ENCODE measurements around the gene ZNF487.
"Not testable (repeated sequence)": the region's sequence is repeated elsewhere in the genome, so short reads cannot be mapped to it uniquely, and the experiment has no call there.

Gene ZNF487

DNA sequence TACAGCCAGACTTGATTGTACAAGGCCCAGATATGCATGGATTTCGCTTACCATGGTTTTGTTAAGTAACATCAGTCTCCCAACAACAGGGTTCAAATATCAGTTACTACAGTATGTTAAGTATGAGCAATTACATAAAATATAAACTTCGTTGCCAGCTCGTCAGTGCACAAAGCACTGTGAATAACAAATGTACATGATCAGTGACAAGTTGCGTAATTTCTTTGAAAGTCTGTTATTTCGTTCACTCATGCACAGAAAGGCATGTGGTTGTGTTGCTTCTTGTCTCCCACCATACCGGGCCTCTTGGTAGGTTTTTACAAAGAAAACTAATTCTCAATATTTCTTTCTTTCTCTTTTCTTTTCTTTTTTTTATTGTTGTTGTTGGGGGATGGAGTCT lies 12.5 kb upstream of the ZNF487 start (continued):
- TF ChIP-seq, protein P1, sequence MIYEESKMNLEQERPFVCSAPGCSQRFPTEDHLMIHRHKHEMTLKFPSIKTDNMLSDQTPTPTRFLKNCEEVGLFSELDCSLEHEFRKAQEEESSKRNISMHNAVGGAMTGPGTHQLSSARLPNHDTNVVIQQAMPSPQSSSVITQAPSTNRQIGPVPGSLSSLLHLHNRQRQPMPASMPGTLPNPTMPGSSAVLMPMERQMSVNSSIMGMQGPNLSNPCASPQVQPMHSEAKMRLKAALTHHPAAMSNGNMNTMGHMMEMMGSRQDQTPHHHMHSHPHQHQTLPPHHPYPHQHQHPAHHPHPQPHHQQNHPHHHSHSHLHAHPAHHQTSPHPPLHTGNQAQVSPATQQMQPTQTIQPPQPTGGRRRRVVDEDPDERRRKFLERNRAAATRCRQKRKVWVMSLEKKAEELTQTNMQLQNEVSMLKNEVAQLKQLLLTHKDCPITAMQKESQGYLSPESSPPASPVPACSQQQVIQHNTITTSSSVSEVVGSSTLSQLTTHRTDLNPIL (CRISPR knock-in tag; IDR thresholded peaks at IDR 0.05; ENCODE audit: low read depth) = no peak
- TF ChIP-seq ESRRG (CRISPR knock-in tag; IDR thresholded peaks at IDR 0.05) = no peak
- no peak for TF ChIP-seq ZFP3 (CRISPR knock-in tag; IDR thresholded peaks at IDR 0.05)
- no peak for TF ChIP-seq GLIS3 (CRISPR knock-in tag; IDR thresholded peaks at IDR 0.05)
- TF ChIP-seq ZNF70 (CRISPR knock-in tag; IDR thresholded peaks at IDR 0.05) = no peak
- TF ChIP-seq, protein P2, sequence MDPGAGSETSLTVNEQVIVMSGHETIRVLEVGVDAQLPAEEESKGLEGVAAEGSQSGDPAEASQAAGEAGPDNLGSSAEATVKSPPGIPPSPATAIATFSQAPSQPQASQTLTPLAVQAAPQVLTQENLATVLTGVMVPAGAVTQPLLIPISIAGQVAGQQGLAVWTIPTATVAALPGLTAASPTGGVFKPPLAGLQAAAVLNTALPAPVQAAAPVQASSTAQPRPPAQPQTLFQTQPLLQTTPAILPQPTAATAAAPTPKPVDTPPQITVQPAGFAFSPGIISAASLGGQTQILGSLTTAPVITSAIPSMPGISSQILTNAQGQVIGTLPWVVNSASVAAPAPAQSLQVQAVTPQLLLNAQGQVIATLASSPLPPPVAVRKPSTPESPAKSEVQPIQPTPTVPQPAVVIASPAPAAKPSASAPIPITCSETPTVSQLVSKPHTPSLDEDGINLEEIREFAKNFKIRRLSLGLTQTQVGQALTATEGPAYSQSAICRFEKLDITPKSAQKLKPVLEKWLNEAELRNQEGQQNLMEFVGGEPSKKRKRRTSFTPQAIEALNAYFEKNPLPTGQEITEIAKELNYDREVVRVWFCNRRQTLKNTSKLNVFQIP (CRISPR knock-in tag; IDR thresholded peaks at IDR 0.05; ENCODE audit: borderline replicate concordance, low read depth) = no peak
- no peak for TF ChIP-seq RARB (CRISPR knock-in tag; IDR thresholded peaks at IDR 0.05)
- no peak for TF ChIP-seq ISL1 (CRISPR knock-in tag; IDR thresholded peaks at IDR 0.05)
- no peak for TF ChIP-seq TOX (CRISPR knock-in tag; IDR thresholded peaks at IDR 0.05; ENCODE audit: borderline replicate concordance)
- TF ChIP-seq TCF4 (CRISPR knock-in tag; IDR thresholded peaks at IDR 0.05; ENCODE audit: borderline replicate concordance) = no peak
- TF ChIP-seq ZNF565 (CRISPR knock-in tag; conservative IDR thresholded peaks at IDR 0.05; ENCODE audit: low read depth) = no peak
- TF ChIP-seq ZNF8 (CRISPR knock-in tag; IDR thresholded peaks at IDR 0.05) = no peak

DNA sequence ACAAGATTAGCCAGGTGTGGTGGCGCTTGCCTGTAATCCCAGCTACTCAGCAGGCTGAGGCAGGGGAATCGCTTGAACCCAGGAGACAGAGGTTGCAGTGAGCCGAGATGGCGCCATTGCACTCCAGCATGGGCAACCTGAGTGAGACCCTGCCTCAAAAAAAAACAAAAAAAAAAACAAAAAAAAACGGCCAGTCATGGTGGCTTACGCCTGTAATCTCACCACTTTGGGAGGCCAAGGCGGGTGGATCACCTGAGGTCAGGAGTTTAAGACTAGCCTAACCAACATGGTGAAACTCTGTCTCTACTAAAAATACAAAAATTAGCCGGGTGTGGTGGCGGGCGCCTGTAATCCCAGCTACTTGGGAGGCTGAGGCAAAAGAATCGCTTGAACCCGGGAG lies 10.4 kb upstream of the ZNF487 start:
- ATAC-seq = not testable (repeated sequence)

DNA sequence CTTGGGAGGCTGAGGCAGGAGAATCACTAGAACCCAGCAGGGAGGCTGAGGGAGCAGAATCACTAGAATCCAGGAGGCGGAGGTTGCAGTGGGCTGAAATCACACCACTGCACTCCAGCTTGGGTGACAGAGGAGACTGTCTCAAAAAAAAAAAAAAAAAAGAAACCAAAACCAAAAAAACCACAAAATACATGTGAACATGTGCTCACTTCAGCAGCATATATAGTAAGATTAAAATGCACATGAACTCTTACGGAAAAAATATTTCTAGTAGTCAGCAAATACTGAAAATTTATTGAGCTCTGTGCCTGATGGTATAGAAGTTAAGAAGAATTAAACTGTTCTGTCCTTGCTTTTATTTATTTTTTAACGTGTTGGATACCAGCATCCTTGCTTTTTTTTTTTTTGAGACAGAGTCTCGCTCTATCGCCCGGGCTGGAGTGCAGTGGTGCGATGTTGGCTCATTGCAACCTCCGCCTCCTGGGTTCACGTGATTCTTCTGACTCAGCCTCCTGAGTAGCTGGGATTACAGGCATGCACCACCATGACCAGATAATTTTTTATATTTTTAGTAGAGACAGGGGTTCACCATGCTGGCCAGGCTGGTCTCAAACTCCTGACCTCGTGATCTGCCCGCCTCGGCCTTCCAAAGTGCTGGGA lies 9.6 kb upstream of the ZNF487 start:
- ATAC-seq = no peak
- TF ChIP-seq ZNF8 (CRISPR knock-in tag; IDR thresholded peaks at IDR 0.05) (no peak), ESRRG (CRISPR knock-in tag; IDR thresholded peaks at IDR 0.05) (no peak), GLIS3 (CRISPR knock-in tag; IDR thresholded peaks at IDR 0.05) (no peak), BACH2 (CRISPR knock-in tag; IDR thresholded peaks at IDR 0.05; ENCODE audit: borderline replicate concordance) (no peak), TCF4 (CRISPR knock-in tag; IDR thresholded peaks at IDR 0.05; ENCODE audit: borderline replicate concordance) (no peak), CSDC2 (CRISPR knock-in tag; IDR thresholded peaks at IDR 0.05) (no peak), SNAI2 (CRISPR knock-in tag; IDR thresholded peaks at IDR 0.05) (no peak), ZFP30 (CRISPR knock-in tag; IDR thresholded peaks at IDR 0.05) (no peak), ARNTL (CRISPR knock-in tag; IDR thresholded peaks at IDR 0.05; ENCODE audit: borderline replicate concordance, low read depth) (no peak), ZNF565 (CRISPR knock-in tag; conservative IDR thresholded peaks at IDR 0.05; ENCODE audit: low read depth) (no peak), TOX (CRISPR knock-in tag; IDR thresholded peaks at IDR 0.05; ENCODE audit: borderline replicate concordance) (no peak), ZC3H10 (CRISPR knock-in tag; IDR thresholded peaks at IDR 0.05) (no peak), ZFP3 (CRISPR knock-in tag; IDR thresholded peaks at IDR 0.05) (no peak)
- TF ChIP-seq, protein P3, sequence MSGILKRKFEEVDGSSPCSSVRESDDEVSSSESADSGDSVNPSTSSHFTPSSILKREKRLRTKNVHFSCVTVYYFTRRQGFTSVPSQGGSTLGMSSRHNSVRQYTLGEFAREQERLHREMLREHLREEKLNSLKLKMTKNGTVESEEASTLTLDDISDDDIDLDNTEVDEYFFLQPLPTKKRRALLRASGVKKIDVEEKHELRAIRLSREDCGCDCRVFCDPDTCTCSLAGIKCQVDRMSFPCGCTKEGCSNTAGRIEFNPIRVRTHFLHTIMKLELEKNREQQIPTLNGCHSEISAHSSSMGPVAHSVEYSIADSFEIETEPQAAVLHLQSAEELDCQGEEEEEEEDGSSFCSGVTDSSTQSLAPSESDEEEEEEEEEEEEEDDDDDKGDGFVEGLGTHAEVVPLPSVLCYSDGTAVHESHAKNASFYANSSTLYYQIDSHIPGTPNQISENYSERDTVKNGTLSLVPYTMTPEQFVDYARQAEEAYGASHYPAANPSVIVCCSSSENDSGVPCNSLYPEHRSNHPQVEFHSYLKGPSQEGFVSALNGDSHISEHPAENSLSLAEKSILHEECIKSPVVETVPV (CRISPR knock-in tag; IDR thresholded peaks at IDR 0.05) = no peak
- TF ChIP-seq, protein P2 (CRISPR knock-in tag; IDR thresholded peaks at IDR 0.05; ENCODE audit: borderline replicate concordance, low read depth) = no peak
- TF ChIP-seq, protein P1 (CRISPR knock-in tag; IDR thresholded peaks at IDR 0.05; ENCODE audit: low read depth) = no peak

DNA sequence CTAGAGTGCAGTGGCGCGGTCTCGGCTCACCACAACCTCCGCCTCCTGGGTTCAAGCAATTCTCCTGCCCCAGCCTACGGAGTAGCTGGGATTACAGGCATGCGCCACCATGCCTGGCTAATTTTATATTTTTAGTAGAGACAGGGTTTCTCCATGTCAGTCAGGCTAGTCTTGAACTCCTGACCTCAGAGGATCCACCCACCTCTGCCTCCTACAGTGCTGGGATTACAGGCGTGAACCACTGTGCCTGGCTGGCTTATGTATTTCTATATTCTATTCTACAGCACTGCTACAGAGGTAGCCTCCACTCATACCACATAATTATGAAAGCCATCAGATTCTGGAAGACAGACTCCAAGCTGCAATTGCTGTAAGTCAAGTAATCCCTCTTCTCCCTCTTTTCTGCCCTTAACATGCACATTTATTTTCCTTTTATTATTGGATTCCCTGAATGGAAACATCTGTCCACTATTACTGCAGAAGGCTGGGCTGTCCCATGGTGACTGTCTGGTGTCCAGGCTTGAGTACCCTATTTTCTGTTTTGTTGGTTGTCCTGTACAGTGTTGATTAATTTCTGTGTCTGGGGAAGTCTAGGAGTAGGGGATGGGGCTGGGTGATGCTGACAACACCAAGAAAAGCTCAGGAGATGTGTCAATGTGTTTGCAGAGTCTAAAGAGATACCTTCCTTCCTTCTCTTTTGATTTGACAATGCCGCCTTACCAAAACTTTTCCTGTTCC lies 5.8 kb upstream of the ZNF487 start:
- no peak for ATAC-seq
- TF ChIP-seq ZNF70 (CRISPR knock-in tag; IDR thresholded peaks at IDR 0.05) (no peak), ZFP3 (CRISPR knock-in tag; IDR thresholded peaks at IDR 0.05) (no peak), ZNF565 (CRISPR knock-in tag; conservative IDR thresholded peaks at IDR 0.05; ENCODE audit: low read depth) (no peak), SNAI2 (CRISPR knock-in tag; IDR thresholded peaks at IDR 0.05) (no peak), ESRRG (CRISPR knock-in tag; IDR thresholded peaks at IDR 0.05) (no peak), GLIS3 (CRISPR knock-in tag; IDR thresholded peaks at IDR 0.05) (no peak)
- TF ChIP-seq, protein P2 (CRISPR knock-in tag; IDR thresholded peaks at IDR 0.05; ENCODE audit: borderline replicate concordance, low read depth) = no peak
- TF ChIP-seq, protein P4, sequence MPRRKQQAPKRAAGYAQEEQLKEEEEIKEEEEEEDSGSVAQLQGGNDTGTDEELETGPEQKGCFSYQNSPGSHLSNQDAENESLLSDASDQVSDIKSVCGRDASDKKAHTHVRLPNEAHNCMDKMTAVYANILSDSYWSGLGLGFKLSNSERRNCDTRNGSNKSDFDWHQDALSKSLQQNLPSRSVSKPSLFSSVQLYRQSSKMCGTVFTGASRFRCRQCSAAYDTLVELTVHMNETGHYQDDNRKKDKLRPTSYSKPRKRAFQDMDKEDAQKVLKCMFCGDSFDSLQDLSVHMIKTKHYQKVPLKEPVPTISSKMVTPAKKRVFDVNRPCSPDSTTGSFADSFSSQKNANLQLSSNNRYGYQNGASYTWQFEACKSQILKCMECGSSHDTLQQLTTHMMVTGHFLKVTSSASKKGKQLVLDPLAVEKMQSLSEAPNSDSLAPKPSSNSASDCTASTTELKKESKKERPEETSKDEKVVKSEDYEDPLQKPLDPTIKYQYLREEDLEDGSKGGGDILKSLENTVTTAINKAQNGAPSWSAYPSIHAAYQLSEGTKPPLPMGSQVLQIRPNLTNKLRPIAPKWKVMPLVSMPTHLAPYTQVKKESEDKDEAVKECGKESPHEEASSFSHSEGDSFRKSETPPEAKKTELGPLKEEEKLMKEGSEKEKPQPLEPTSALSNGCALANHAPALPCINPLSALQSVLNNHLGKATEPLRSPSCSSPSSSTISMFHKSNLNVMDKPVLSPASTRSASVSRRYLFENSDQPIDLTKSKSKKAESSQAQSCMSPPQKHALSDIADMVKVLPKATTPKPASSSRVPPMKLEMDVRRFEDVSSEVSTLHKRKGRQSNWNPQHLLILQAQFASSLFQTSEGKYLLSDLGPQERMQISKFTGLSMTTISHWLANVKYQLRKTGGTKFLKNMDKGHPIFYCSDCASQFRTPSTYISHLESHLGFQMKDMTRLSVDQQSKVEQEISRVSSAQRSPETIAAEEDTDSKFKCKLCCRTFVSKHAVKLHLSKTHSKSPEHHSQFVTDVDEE (CRISPR knock-in tag; IDR thresholded peaks at IDR 0.05) = no peak

Measured in SK-N-SH treated with all-trans-retinoic acid at 6 μM for 48 hours (cell line).